Measurements from ENCODE around the gene ZFHX3. TPM values are rescaled to one million over a fixed set of nuclear protein-coding genes. Genes with fewer than 3 reads are reported as not detected.

ZFHX3 gene
- total and polyA plus RNA-seq, 2 donors (not counting 3 experiments of a cell fraction or from before 2014, with no cell fraction given): 3.7 to 18.8 TPM

DNA sequence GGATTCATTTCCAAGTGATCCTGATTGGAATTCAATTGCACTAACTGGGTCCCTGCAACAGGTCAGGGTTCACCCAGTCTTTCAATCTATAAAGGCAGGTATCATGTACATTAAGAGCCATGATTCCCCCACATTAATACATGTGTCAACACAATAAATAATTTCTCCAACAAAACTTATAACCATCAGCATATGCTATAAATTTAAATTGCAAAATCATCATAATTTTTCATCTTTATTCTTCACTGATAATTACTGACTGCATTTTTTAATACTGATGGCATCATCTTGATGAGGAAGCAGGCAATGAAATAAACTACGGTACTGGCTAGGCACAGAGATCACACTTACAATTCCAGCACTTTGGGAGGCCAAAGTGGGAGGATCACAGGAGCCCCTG lies 59.4 kb downstream of the ZFHX3 start:
- Histone ChIP-seq H3K79me2 (ENCODE audit: control insufficient read depth, insufficient read depth, low read length) (peaks cover 38% of the 10 kb centered on the region), H3K27ac (ENCODE audit: insufficient read depth, low read depth, low read length) (no peak overlapping the region), H3K27me3 (ENCODE audit: control insufficient read depth in 2 of 2, insufficient read depth in 2 of 2, low read length in 2 of 2) (no peaks in the 10 kb centered on the region), H3K36me3 (ENCODE audit: control insufficient read depth in 2 of 2, extremely low read depth in 1 of 2, insufficient read depth in 2 of 2, low read length in 2 of 2) (no peaks in the 10 kb centered on the region), H3K4me1 (ENCODE audit: control insufficient read depth, extremely low read depth, insufficient read depth, low read length) (peaks cover 12% of the 10 kb centered on the region), H3K9me1 (replicated peaks; ENCODE audit: control insufficient read depth, extremely low read depth, insufficient read depth, low read length) (no peaks in the 10 kb centered on the region), H4K20me1 (replicated peaks; ENCODE audit: control insufficient read depth, extremely low read depth, insufficient read depth, low read length) (no peaks in the 10 kb centered on the region), H2AFZ (ENCODE audit: low read depth, low read length) (no peak overlapping the region), H3K9ac (replicated peaks; ENCODE audit: extremely low read depth, insufficient read depth, low read length) (no peak overlapping the region), H3K4me2 (ENCODE audit: insufficient read depth, low read length) (no peak overlapping the region), H3K4me3 (replicated peaks in 1 of 3; ENCODE audit: insufficient read depth in 1 of 3, low read depth in 1 of 3, low read length in 3 of 3) (no peak overlapping the region), H3K9me3 (replicated peaks; ENCODE audit: control insufficient read depth, insufficient read depth, low read length) (no peaks in the 10 kb centered on the region)
- ChIA-PET CTCF (interaction anchor here (1.3 kb wide), 1 partner anchor 156 kb away, joined by 5 read pairs; no protein-coding TSS in a partner anchor), POLR2A (no interaction called here)
- DNase-seq (ENCODE audit: low read depth, low spot score) (no peak), FAIRE-seq (no peak)
- dilution Hi-C loops (cut with MboI; ENCODE audit: extremely low pct_ligation_motif_present, low sequenced_read_pairs) (no loop called here), intact Hi-C loops (cut with micrococcal nuclease) (no loop called here)
- TF ChIP-seq FOS (IDR thresholded peaks at IDR 0.05; ENCODE audit: borderline replicate concordance, insufficient read depth, low read length) (no peak), EZH2 (IDR thresholded peaks at IDR 0.05; ENCODE audit: borderline replicate concordance, low read depth, low read length, severe bottlenecking) (no peak)
- TF ChIP-seq, protein P1, sequence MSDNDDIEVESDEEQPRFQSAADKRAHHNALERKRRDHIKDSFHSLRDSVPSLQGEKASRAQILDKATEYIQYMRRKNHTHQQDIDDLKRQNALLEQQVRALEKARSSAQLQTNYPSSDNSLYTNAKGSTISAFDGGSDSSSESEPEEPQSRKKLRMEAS (IDR thresholded peaks at IDR 0.05; ENCODE audit: insufficient read depth, insufficient read length): no peak
- BruUV-seq (replicated peaks): no TSS peak

DNA sequence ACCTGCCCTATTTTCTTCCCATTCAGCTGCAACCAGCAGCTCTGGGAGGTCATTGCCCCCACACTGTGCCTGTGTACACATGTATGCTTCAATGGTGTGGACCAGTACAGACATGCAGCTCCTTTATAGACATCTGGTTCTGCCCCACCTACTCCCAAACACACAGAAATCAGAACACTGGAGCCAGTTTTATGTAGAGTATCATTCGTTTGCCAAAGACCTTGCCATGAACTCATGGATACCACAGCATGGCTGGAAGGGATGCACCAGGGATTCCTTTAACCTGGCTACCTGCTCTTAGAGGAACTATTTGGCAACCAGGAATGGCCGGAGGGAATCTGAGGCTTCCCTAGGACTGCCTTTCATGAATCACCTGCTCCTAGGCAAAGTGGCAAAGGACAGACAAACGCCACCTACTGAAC lies 60.4 kb downstream of the ZFHX3 start:
- Histone ChIP-seq H3K27me3 (ENCODE audit: control insufficient read depth in 2 of 2, insufficient read depth in 2 of 2, low read length in 2 of 2) (no peaks in the 10 kb centered on the region), H3K4me1 (ENCODE audit: control insufficient read depth, extremely low read depth, insufficient read depth, low read length) (peaks cover 12% of the 10 kb centered on the region), H3K9ac (replicated peaks; ENCODE audit: extremely low read depth, insufficient read depth, low read length) (no peak overlapping the region), H4K20me1 (replicated peaks; ENCODE audit: control insufficient read depth, extremely low read depth, insufficient read depth, low read length) (no peaks in the 10 kb centered on the region), H3K27ac (ENCODE audit: insufficient read depth, low read depth, low read length) (no peak overlapping the region), H3K4me2 (ENCODE audit: insufficient read depth, low read length) (no peak overlapping the region), H3K79me2 (ENCODE audit: control insufficient read depth, insufficient read depth, low read length) (peaks cover 36% of the 10 kb centered on the region), H3K4me3 (replicated peaks in 1 of 3; ENCODE audit: insufficient read depth in 1 of 3, low read depth in 1 of 3, low read length in 3 of 3) (no peak overlapping the region), H3K9me1 (replicated peaks; ENCODE audit: control insufficient read depth, extremely low read depth, insufficient read depth, low read length) (no peaks in the 10 kb centered on the region), H3K9me3 (replicated peaks; ENCODE audit: control insufficient read depth, insufficient read depth, low read length) (no peaks in the 10 kb centered on the region), H3K36me3 (ENCODE audit: control insufficient read depth in 2 of 2, extremely low read depth in 1 of 2, insufficient read depth in 2 of 2, low read length in 2 of 2) (no peaks in the 10 kb centered on the region), H2AFZ (ENCODE audit: low read depth, low read length) (no peak overlapping the region)
- ChIA-PET POLR2A (no interaction called here), CTCF (interaction anchor here (1.3 kb wide), 1 partner anchor 155 kb away, joined by 5 read pairs; no protein-coding TSS in a partner anchor)
- BruUV-seq (replicated peaks): no TSS peak
- dilution Hi-C loops (cut with MboI; ENCODE audit: extremely low pct_ligation_motif_present, low sequenced_read_pairs) (no loop called here), intact Hi-C loops (cut with micrococcal nuclease) (no loop called here)
- no peak for DNase-seq (ENCODE audit: low read depth, low spot score)
- FAIRE-seq: no peak
- TF ChIP-seq JUN (IDR thresholded peaks at IDR 0.05; ENCODE audit: borderline replicate concordance, insufficient read depth, insufficient read length, low read depth): no peak
- no peak for TF ChIP-seq FOS (IDR thresholded peaks at IDR 0.05; ENCODE audit: borderline replicate concordance, insufficient read depth, low read length)
- TF ChIP-seq GATA2 (IDR thresholded peaks at IDR 0.05; ENCODE audit: insufficient read depth, insufficient read length, low read depth, low read length): no peak
- TF ChIP-seq, protein P2, sequence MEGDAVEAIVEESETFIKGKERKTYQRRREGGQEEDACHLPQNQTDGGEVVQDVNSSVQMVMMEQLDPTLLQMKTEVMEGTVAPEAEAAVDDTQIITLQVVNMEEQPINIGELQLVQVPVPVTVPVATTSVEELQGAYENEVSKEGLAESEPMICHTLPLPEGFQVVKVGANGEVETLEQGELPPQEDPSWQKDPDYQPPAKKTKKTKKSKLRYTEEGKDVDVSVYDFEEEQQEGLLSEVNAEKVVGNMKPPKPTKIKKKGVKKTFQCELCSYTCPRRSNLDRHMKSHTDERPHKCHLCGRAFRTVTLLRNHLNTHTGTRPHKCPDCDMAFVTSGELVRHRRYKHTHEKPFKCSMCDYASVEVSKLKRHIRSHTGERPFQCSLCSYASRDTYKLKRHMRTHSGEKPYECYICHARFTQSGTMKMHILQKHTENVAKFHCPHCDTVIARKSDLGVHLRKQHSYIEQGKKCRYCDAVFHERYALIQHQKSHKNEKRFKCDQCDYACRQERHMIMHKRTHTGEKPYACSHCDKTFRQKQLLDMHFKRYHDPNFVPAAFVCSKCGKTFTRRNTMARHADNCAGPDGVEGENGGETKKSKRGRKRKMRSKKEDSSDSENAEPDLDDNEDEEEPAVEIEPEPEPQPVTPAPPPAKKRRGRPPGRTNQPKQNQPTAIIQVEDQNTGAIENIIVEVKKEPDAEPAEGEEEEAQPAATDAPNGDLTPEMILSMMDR (IDR thresholded peaks at IDR 0.05; ENCODE audit: extremely low read depth in 1 of 2, insufficient read depth in 1 of 2, low read depth in 1 of 2, low read length in 2 of 2): no peak
- TF ChIP-seq EZH2 (IDR thresholded peaks at IDR 0.05; ENCODE audit: borderline replicate concordance, low read depth, low read length, severe bottlenecking): no peak
- no peak for TF ChIP-seq MYC (IDR thresholded peaks at IDR 0.05; ENCODE audit: low read depth, low read length)
- TF ChIP-seq POLR2AphosphoS5 (IDR thresholded peaks at IDR 0.05; ENCODE audit: insufficient read depth, low read depth, low read length): no peak
- TF ChIP-seq, protein P1 (IDR thresholded peaks at IDR 0.05; ENCODE audit: insufficient read depth, insufficient read length): no peak
- TF ChIP-seq POLR2A (IDR thresholded peaks at IDR 0.05; ENCODE audit: low read depth, low read length): no peak

Measured in endothelial cell of umbilical vein (primary cell).